Suprapubic skin (tissue), 4 donors: Measurements from ENCODE around the gene CHST7. TPM values are rescaled to one million over a fixed set of nuclear protein-coding genes. Genes with fewer than 3 reads are reported as not detected.

Experiments used
- DNase-seq, 2 donors: peaks; one replicate each; pipeline ENCODE4 v3.0.0-alpha.2; 2019; ENCODE audit warnings: low spot score in 2 of 2
- H3K27ac ChIP-seq: fragments of 200-600 bp; sonication (generic); one replicate; pipeline ENCODE4 v1.5.1; 2019
- H3K27me3 ChIP-seq: fragments of 200-600 bp; sonication (generic); one replicate; pipeline ENCODE4 v1.5.1; 2019
- H3K36me3 ChIP-seq: fragments of 200-600 bp; sonication (generic); one replicate; pipeline ENCODE4 v1.5.1; 2019
- H3K4me1 ChIP-seq: fragments of 200-600 bp; sonication (generic); one replicate; pipeline ENCODE4 v1.5.1; 2019
- H3K4me3 ChIP-seq: fragments of 200-600 bp; sonication (generic); one replicate; pipeline ENCODE4 v1.5.1; 2019; ENCODE audit warnings: mild to moderate bottlenecking
- H3K9me3 ChIP-seq: fragments of 200-600 bp; sonication (generic); one replicate; pipeline ENCODE4 v1.5.1; 2019
- CTCF ChIP-seq, 2 donors: fragments of 200-600 bp in 1 of 2; fragments of 450-650 bp in 1 of 2; sonication (generic) in 1 of 2; IDR thresholded peaks; one replicate each; pipeline ENCODE4 v1.5.1; 2016 to 2019; ENCODE audit warnings: antibody characterized with exemption in 2 of 2, mild to moderate bottlenecking in 1 of 2, moderate library complexity in 1 of 2
- EP300 ChIP-seq: sonication (generic); formaldehyde crosslinking; IDR thresholded peaks from one replicate; pipeline ENCODE4 v1.6.1; 2017; ENCODE audit warnings: antibody characterized with exemption
- POLR2A ChIP-seq, 2 donors: fragments of 450-650 bp; IDR thresholded peaks; one replicate each; pipeline ENCODE4 v1.6.1; 2017; ENCODE audit warnings: antibody characterized with exemption in 2 of 2, mild to moderate bottlenecking in 2 of 2, moderate library complexity in 2 of 2
- POLR2AphosphoS5 ChIP-seq, 3 donors: sonication (generic); formaldehyde crosslinking; IDR thresholded peaks; one replicate each; pipeline ENCODE4 v1.6.1; 2017; ENCODE audit warnings: antibody characterized with exemption in 3 of 3
- WGBS: methylation state at CpG from one replicate; pipeline ENCODE4 v1.1.5; 2018; 5-methylcytosine and 5-hydroxymethylcytosine counted together
- total RNA-seq, 4 donors: library from RNA; depleted of rRNA; stranded (reverse); fragments of >200 nt; gene quantifications; one replicate each; pipeline ENCODE4 v1.1.0, GENCODE V29; 2016

CHST7 gene
- total RNA-seq, 4 donors from 2014 or later, result 5.8 to 7.9 (median 7.0) TPM

GRCh38 chrX:46545111-46546005 is 28.2 kb upstream of the CHST7 start, which contains the start of gene ZNF674:
Gene ZNF674 (minus strand): TSS chrX:46545421. CDS start chrX:46542087, 3,334 bp downstream.
- TF ChIP-seq POLR2A (IDR thresholded peaks at IDR 0.05) (peak in 1 of 2 donors; percentile 57), POLR2AphosphoS5 (IDR thresholded peaks at IDR 0.05) (peak in 1 of 3 donors; percentile 54), EP300 (no peak), CTCF (IDR thresholded peaks at IDR 0.05) (peak; percentile 11 to 19)
- peaks cover 12% of the 10 kb centered on the region for H3K4me1 ChIP-seq
- peak within 1 kb of the TSS; percentile 68 for H3K4me3 ChIP-seq
- peak; percentile 93 to 94 for DNase-seq
- peaks cover 3% of the 10 kb centered on the region for H3K36me3 ChIP-seq
- 64% methylated on average over 23 of the region's 57 CpGs for WGBS
- no peaks in the 10 kb centered on the region for H3K27me3 ChIP-seq
- no peaks in the 10 kb centered on the region for H3K9me3 ChIP-seq
- peak within 1 kb of the TSS; percentile 76 for H3K27ac ChIP-seq

- TF ChIP-seq POLR2A (IDR thresholded peaks at IDR 0.05) (no peak), EP300 (no peak), POLR2AphosphoS5 (IDR thresholded peaks at IDR 0.05) (no peak), CTCF (IDR thresholded peaks at IDR 0.05) (no peak)
- no peak for DNase-seq
- Histone ChIP-seq H3K4me3 (no peak overlapping the region), H3K9me3 (no peaks in the 10 kb centered on the region), H3K27me3 (no peaks in the 10 kb centered on the region), H3K27ac (no peak overlapping the region), H3K4me1 (peaks cover 12% of the 10 kb centered on the region), H3K36me3 (no peaks in the 10 kb centered on the region)
- 79% methylated on average over 6 of the region's 6 CpGs for WGBS
Measured at GRCh38 chrX:46547857-46548256, 25.7 kb upstream of the CHST7 start.

- H3K27ac ChIP-seq, result no peak overlapping the region
- TF ChIP-seq POLR2A (IDR thresholded peaks at IDR 0.05) (no peak), CTCF (IDR thresholded peaks at IDR 0.05) (no peak), EP300 (no peak), POLR2AphosphoS5 (IDR thresholded peaks at IDR 0.05) (no peak)
- H3K36me3 ChIP-seq, result no peaks in the 10 kb centered on the region
- no peak for DNase-seq
- H3K27me3 ChIP-seq, result no peaks in the 10 kb centered on the region
- H3K4me3 ChIP-seq, result no peak overlapping the region
- 69% methylated on average over 1 of the region's 1 CpG for WGBS
- H3K9me3 ChIP-seq, result no peaks in the 10 kb centered on the region
- H3K4me1 ChIP-seq, result peaks cover 12% of the 10 kb centered on the region
Measured at GRCh38 chrX:46549914-46550313, 23.7 kb upstream of the CHST7 start.

GRCh38 chrX:46551494-46552128 is 22.0 kb upstream of the CHST7 start:
- DNase-seq, result no peak
- Histone ChIP-seq H3K4me1 (peaks cover 6% of the 10 kb centered on the region), H3K27ac (no peak overlapping the region), H3K36me3 (no peaks in the 10 kb centered on the region), H3K9me3 (no peaks in the 10 kb centered on the region), H3K27me3 (no peaks in the 10 kb centered on the region), H3K4me3 (no peak overlapping the region)
- whole genome bisulfite sequencing, result 82% methylated on average over 8 of the region's 8 CpGs
- TF ChIP-seq CTCF (IDR thresholded peaks at IDR 0.05) (no peak), POLR2AphosphoS5 (IDR thresholded peaks at IDR 0.05) (no peak), EP300 (no peak), POLR2A (IDR thresholded peaks at IDR 0.05) (no peak)

GRCh38 chrX:46553935-46554334 is 19.6 kb upstream of the CHST7 start:
- TF ChIP-seq POLR2AphosphoS5 (IDR thresholded peaks at IDR 0.05) (no peak), POLR2A (IDR thresholded peaks at IDR 0.05) (no peak), CTCF (IDR thresholded peaks at IDR 0.05) (no peak), EP300 (no peak)
- H3K27me3 ChIP-seq, result no peaks in the 10 kb centered on the region
- H3K9me3 ChIP-seq, result no peaks in the 10 kb centered on the region
- H3K36me3 ChIP-seq, result no peaks in the 10 kb centered on the region
- WGBS, result 86% methylated on average over 5 of the region's 5 CpGs
- no peak overlapping the region for H3K27ac ChIP-seq
- H3K4me1 ChIP-seq, result no peaks in the 10 kb centered on the region
- no peak overlapping the region for H3K4me3 ChIP-seq
- DNase-seq, result no peak
